Osteocyte (in vitro differentiated cells): Measurements from ENCODE around the gene NRDC. TPM values are rescaled to one million over a fixed set of nuclear protein-coding genes. Genes with fewer than 3 reads are reported as not detected.

Experiments used
- DNase-seq: peaks from one replicate; pipeline ENCODE4 v3.0.0; 2021; ENCODE audit warnings: mixed read lengths; ENCODE audit not compliant: unreplicated experiment; ENCODE audit errors: extremely low spot score
- H3K27ac Mint-ChIP-seq: one replicate; pipeline ENCODE4 v1.8.0; 2021; ENCODE audit warnings: mild to moderate bottlenecking, mixed read lengths; ENCODE audit not compliant: unreplicated experiment
- H3K27me3 Mint-ChIP-seq: one replicate; pipeline ENCODE4 v1.8.0; 2021; ENCODE audit warnings: mixed read lengths; ENCODE audit not compliant: unreplicated experiment
- H3K36me3 Mint-ChIP-seq: one replicate; pipeline ENCODE4 v1.8.0; 2021; ENCODE audit warnings: mixed read lengths; ENCODE audit not compliant: unreplicated experiment
- H3K4me1 Mint-ChIP-seq: one replicate; pipeline ENCODE4 v1.8.0; 2021; ENCODE audit warnings: mixed read lengths; ENCODE audit not compliant: unreplicated experiment
- H3K4me3 Mint-ChIP-seq: one replicate; pipeline ENCODE4 v1.8.0; 2021; ENCODE audit warnings: mild to moderate bottlenecking, moderate library complexity, mixed read lengths; ENCODE audit not compliant: unreplicated experiment
- H3K9me3 Mint-ChIP-seq: one replicate; pipeline ENCODE4 v1.8.0; 2021; ENCODE audit warnings: mixed read lengths; ENCODE audit not compliant: unreplicated experiment
- microRNA-seq: library from miRNA; unstranded; fragments of <30 nt; microRNA quantifications from one replicate; pipeline ENCODE4 v1.1.0, GENCODE V29; 2020; ENCODE audit not compliant: unreplicated experiment
- total RNA-seq: library from RNA; stranded (reverse); gene quantifications from 2 replicates; pipeline ENCODE4 v1.2.1, GENCODE V29; 2021
- TF ChIP-seq, protein P1 (sequence below): fragments of 200-600 bp; sonication (generic); IDR thresholded peaks from 2 replicates; pipeline ENCODE4 v1.5.0; 2021; ENCODE audit warnings: antibody characterized with exemption, mild to moderate bottlenecking, moderate library complexity

NRDC gene
- total RNA-seq, 1 donor from 2014 or later: 130 TPM

DNA sequence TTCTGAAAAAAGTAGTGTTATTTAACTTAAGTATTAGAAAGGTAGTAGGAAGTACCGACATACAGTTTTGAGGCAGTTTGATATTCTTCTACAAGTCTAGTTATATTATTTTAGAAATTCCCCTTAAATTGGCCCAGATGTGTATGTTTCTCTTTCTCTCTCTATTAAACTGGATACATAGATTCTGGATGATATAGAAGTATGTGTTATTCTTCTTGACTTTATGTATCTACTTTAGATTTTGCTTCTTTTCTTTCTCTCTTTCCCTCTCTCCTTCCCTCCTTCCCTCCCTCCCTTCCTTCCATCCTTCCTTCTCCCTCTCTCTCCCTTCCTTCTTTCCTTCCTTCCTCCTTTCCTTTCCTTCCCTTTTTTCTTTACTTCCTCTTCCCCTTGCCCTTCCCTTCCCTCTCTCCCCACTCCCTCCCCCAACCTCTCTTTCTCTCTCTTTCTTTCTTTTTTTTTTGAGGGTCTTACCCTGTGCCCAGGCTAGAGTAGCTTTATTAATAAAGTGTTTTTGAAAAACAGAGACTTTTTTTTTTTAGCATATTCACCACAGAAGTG is 137.3 kb downstream of the NRDC start:
- Mint-ChIP-seq H3K4me3 (no peak overlapping the region), H3K4me1 (peaks cover 25% of the 10 kb centered on the region), H3K27me3 (no peaks in the 10 kb centered on the region), H3K27ac (no peak overlapping the region), H3K9me3 (no peaks in the 10 kb centered on the region), H3K36me3 (peaks cover 4% of the 10 kb centered on the region)
- DNase-seq: no peak
- TF ChIP-seq, protein P1, sequence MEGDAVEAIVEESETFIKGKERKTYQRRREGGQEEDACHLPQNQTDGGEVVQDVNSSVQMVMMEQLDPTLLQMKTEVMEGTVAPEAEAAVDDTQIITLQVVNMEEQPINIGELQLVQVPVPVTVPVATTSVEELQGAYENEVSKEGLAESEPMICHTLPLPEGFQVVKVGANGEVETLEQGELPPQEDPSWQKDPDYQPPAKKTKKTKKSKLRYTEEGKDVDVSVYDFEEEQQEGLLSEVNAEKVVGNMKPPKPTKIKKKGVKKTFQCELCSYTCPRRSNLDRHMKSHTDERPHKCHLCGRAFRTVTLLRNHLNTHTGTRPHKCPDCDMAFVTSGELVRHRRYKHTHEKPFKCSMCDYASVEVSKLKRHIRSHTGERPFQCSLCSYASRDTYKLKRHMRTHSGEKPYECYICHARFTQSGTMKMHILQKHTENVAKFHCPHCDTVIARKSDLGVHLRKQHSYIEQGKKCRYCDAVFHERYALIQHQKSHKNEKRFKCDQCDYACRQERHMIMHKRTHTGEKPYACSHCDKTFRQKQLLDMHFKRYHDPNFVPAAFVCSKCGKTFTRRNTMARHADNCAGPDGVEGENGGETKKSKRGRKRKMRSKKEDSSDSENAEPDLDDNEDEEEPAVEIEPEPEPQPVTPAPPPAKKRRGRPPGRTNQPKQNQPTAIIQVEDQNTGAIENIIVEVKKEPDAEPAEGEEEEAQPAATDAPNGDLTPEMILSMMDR: no peak

DNA sequence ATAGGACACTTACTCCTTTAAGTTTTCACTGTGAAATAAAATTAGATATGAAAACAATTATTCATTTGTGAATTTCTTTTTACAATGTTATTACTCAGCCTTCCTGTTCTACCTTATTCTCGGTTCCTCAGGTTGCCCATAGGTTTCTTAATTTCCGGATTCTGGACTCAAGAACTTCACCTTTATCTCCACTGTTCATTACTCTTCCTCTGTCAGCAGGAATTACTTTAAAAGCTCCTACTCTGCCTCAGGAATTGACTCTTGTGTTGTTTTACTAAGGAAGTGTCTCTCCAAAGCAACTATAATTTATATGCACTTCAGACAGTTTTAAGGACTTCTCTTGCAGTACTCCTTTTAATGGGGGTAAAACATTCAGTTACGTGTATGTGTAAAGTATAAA is 137.9 kb downstream of the NRDC start:
- Mint-ChIP-seq H3K27ac (no peak overlapping the region), H3K36me3 (peaks cover 4% of the 10 kb centered on the region), H3K27me3 (no peaks in the 10 kb centered on the region), H3K4me1 (peaks cover 28% of the 10 kb centered on the region), H3K4me3 (no peak overlapping the region), H3K9me3 (no peaks in the 10 kb centered on the region)
- no peak for DNase-seq
- TF ChIP-seq, protein P1: no peak

Small RNAs within 50 kb of the gene (microRNA-seq; reads per million reads assigned to microRNA genes)
- gene MIR761: not detected

Other genes with a start within 250 kb of the NRDC start
- gene RAB3B, start 112.0 kb upstream of the NRDC start, total RNA-seq: 8.2 and 8.3 TPM in 2 replicates
- gene KTI12, start 155.1 kb upstream of the NRDC start, total RNA-seq: 9.5 and 9.9 TPM in 2 replicates
- gene TXNDC12, start 176.5 kb upstream of the NRDC start, total RNA-seq: 46.6 and 49.8 TPM in 2 replicates
- 61.0 and 65.1 TPM in 2 replicates for gene BTF3L4, start 177.6 kb upstream of the NRDC start, total RNA-seq